ENCODE measurements around the gene TMEM59L. TPM values are rescaled to one million over a fixed set of nuclear protein-coding genes. Genes with fewer than 3 reads are reported as not detected.

Gene TMEM59L
- total and polyA plus RNA-seq, 2 donors (not counting 1 experiment from before 2014, with no cell fraction given): not detected

GRCh38 chr19:18659281-18660050 is 46.8 kb downstream of the TMEM59L start:
- TF ChIP-seq EZH2 (IDR thresholded peaks at IDR 0.05; ENCODE audit: borderline replicate concordance, insufficient read depth, low read depth, low read length, poor library complexity, severe bottlenecking): no peak
- no peak for TF ChIP-seq CTCF (IDR thresholded peaks at IDR 0.05)
- Histone ChIP-seq H3K9me3 (ENCODE audit: control extremely low read depth in 1 of 3, control insufficient read depth in 2 of 3, insufficient read depth in 1 of 3, low read length in 2 of 3) (peaks cover 0 to 7% (median 0%) of the 10 kb centered on the region in 3 donors), H3K27me3 (replicated peaks in 1 of 4; ENCODE audit: control extremely low read depth in 1 of 4, control insufficient read depth in 3 of 4, insufficient read depth in 4 of 4, low read length in 3 of 4) (no peaks in the 10 kb centered on the region), H3K36me3 (replicated peaks in 1 of 2; ENCODE audit: control extremely low read depth in 1 of 2, control insufficient read depth in 1 of 2, extremely low read depth in 1 of 2, insufficient read depth in 2 of 2, low read length in 1 of 2) (no peaks in the 10 kb centered on the region), H4K20me1 (ENCODE audit: control insufficient read depth, insufficient read depth, low read length, poor library complexity, severe bottlenecking) (peaks cover 41% of the 10 kb centered on the region), H3K4me2 (replicated peaks; ENCODE audit: low read depth, low read length, poor library complexity, severe bottlenecking) (peak overlapping the region; percentile 62), H3K9ac (ENCODE audit: low read length) (peak overlapping the region; percentile 29), H3K4me1 (ENCODE audit: control insufficient read depth in 2 of 2, insufficient read depth in 2 of 2, low read length in 2 of 2) (peaks cover 11 to 21% of the 10 kb centered on the region in 2 donors), H2AFZ (ENCODE audit: insufficient read depth, low read depth, low read length, poor library complexity, severe bottlenecking) (no peak overlapping the region), H3K4me3 (ENCODE audit: control extremely low read depth in 1 of 5, extremely low read depth in 1 of 5, insufficient read depth in 1 of 5, low read depth in 2 of 5, low read length in 4 of 5) (peak overlapping the region in 2 of 5 experiments; percentile 23 to 28), H3K79me2 (ENCODE audit: control insufficient read depth, insufficient read depth, low read length) (peaks cover 46% of the 10 kb centered on the region), H3K27ac (ENCODE audit: low read length in 2 of 2) (no peak overlapping the region)
- Mint-ChIP-seq H3K27ac (peak overlapping the region; percentile 76), H3K27me3 (no peaks in the 10 kb centered on the region), H3K9me3 (ENCODE audit: insufficient read depth) (no peaks in the 10 kb centered on the region), H3K4me3 (peak overlapping the region; percentile 69), H3K4me1 (peaks cover 37% of the 10 kb centered on the region)
- peak; percentile 66 for ATAC-seq (ENCODE audit: low read depth)
- DNase-seq: peak; percentile 71
- WGBS (ENCODE audit: insufficient coverage): 40% methylated on average over 19 of the region's 30 CpGs
- ChIA-PET CTCF (interaction anchor here (1.0 kb wide), 1 partner anchor 66 kb away, joined by 3 read pairs; no protein-coding TSS in a partner anchor), POLR2A (no interaction called here)
- intact Hi-C loops (cut with micrococcal nuclease): no loop called here
